C4-2B (cell line): ENCODE measurements around the gene C10orf105.

Source experiments
- H3K27ac ChIP-seq: fragments of 450-650 bp; 2 replicates; pipeline ENCODE4 v1.5.1; 2017
- ZFX ChIP-seq: fragments of 450-650 bp; IDR thresholded peaks from 2 replicates; pipeline ENCODE4 v1.6.1; 2017
- TF ChIP-seq, protein P1 (sequence below): fragments of 450-650 bp; conservative IDR thresholded peaks from 2 replicates; pipeline ENCODE4 v1.5.1; 2017; ENCODE audit warnings: mild to moderate bottlenecking

The C10orf105 gene

DNA sequence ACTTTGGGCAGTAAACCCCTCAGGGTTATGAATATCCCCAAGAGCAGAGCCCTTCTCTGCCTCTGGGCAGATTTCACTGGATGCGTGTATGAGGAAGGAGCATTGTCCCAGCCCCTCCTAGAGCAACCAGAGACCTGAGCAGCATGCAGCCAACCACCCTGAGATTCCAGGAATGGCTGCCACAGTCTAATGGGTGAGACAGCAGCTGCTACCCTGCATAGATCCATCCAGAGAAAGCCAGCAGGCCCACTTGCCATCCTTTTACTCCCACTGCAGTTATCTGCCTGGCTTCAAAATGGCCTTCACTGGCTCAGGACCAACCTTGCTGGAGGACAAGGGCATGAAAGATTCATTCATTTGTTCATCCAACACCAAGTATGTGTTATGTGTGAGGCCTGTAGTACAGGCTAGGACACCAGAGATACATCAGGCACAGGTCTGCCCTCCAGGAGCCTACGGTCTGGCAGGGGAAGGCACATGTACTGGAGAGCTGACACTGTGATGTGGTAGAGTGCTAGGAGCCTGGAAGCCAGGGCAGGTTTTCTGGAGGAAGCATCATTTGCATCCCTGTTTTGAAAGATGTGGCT lies 26.2 kb upstream of the C10orf105 start:
- no peak for TF ChIP-seq ZFX
- no peak overlapping the region for H3K27ac ChIP-seq

DNA sequence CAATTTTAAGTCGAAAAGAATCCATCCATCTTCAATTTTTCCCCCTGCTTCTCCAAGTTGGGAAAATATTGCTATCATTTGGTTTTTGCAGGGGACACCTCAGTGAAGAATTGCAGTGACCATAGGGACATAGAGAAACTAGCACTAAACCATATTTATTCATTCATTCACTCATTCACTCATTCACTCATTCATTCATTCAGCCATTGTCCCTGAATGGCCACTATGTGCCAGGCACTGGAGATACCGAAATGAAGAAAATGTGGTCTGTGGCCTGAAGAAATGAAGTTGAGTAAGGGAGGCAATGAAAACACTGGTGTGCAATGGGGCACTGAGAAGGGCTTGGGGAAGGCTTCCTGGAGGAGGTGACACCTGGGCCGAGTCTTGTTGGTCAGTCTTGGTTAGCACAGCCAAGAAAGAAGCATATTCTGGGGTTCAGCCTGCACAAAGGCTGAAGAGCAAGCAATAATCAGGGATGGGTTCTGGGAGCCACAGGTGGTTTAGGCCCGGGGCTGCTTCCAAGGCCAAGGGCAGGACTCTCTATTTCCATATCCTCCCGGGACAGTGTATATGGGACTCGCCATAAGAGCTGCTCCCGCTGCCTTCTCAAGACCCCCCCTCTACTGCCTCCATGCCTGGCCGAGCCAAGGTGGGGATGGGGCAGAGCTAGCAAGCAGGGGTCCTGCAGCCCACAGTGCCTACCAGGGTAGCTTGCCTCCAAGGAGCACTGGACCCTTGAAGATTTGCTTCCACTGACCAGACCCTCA lies 25.5 kb upstream of the C10orf105 start:
- no peak overlapping the region for H3K27ac ChIP-seq
- TF ChIP-seq, protein P1, sequence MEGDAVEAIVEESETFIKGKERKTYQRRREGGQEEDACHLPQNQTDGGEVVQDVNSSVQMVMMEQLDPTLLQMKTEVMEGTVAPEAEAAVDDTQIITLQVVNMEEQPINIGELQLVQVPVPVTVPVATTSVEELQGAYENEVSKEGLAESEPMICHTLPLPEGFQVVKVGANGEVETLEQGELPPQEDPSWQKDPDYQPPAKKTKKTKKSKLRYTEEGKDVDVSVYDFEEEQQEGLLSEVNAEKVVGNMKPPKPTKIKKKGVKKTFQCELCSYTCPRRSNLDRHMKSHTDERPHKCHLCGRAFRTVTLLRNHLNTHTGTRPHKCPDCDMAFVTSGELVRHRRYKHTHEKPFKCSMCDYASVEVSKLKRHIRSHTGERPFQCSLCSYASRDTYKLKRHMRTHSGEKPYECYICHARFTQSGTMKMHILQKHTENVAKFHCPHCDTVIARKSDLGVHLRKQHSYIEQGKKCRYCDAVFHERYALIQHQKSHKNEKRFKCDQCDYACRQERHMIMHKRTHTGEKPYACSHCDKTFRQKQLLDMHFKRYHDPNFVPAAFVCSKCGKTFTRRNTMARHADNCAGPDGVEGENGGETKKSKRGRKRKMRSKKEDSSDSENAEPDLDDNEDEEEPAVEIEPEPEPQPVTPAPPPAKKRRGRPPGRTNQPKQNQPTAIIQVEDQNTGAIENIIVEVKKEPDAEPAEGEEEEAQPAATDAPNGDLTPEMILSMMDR: no peak
- TF ChIP-seq ZFX: no peak

DNA sequence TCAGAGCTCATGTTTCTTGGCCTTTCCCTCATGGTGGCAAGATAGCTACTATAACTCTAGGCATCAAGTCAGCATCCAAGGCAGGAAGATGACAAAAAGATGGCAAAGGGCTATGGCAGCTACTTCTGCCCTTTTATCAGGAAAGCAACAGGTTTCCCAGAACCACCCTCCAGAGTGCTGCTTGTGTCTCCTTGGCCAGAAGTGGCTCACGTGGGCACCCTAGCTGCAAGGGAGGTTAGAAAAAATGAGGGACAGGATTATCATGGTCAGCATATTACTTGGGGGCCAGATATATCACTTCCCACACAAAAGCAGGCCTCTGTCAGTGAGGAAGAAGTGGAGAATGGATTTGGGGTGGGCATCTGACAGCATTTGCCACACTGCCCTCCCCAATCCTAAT lies 24.3 kb upstream of the C10orf105 start:
- TF ChIP-seq ZFX: no peak
- TF ChIP-seq, protein P1: no peak
- no peak overlapping the region for H3K27ac ChIP-seq

DNA sequence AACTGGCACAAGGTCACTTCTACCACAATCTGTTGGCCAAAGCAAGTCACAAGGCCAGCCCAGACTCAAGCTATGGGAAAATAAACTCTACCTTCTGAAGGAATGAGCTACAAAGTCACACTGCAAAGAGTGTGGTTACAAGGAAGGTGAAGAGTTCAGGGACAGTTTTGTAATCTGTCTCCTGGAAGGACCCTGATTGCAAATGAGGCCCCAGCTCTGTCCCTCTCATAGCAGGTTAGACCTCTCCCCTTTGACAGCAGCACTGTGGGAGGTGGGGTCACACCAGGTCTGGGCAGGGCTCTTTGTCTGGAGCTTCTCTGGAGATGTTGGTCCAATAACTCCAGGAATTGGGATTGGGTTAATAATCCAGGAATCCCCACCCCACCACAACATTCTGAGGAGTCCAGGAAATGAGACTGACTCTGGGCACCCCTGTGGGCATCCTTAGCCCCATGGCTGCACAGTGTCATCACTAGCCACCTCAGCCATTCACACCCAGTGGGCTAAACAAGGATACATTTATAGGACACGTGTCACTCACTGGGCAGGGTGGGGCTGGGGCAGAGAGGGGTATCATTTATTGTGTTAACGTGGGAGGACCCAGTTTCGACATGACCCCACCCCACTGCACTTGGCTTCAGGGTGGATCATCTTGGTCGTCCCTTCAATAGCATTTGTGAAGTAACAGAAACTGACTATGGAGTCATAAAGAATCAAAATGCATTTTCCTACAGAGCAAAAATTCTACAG lies 23.7 kb upstream of the C10orf105 start:
- no peak overlapping the region for H3K27ac ChIP-seq
- no peak for TF ChIP-seq ZFX
- TF ChIP-seq, protein P1: no peak

DNA sequence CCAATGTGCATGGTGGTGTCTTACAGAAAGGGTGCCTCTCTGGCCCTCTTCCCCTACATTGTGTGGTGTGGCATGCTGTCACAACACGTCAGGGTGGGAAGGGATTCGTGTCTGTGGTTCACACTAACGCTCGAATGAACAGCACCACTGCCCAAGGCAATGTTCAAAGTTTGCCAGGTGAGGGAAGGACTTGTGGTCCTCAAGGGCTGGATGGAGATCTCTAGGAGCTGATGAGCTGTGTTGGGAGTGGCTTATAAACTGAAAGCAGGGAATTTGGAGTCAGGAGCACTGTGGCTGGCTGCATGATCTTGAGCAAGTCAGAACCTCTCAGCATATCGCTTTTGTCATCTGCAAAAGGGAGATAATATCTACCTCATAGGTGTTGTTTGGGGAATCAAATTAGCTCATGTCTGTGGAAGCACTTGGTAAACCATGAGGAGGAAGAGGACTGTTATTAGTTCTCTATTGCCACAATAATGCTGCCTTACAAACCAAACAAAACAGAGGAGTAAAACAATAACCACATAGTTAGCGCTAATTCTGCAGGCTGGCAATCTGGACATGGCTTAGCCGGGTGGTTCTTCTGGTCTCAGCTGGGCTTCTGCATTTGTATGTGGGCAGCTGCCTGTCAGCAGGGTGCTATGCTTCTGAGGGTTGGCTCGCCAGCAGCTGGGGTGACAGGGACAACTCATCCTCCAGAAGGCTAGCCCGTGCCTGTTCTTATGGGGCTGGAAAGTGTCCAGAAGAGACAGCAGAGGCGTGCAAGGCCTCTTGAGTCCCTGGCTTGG lies 22.9 kb upstream of the C10orf105 start:
- no peak for TF ChIP-seq ZFX
- TF ChIP-seq, protein P1: no peak
- no peak overlapping the region for H3K27ac ChIP-seq

DNA sequence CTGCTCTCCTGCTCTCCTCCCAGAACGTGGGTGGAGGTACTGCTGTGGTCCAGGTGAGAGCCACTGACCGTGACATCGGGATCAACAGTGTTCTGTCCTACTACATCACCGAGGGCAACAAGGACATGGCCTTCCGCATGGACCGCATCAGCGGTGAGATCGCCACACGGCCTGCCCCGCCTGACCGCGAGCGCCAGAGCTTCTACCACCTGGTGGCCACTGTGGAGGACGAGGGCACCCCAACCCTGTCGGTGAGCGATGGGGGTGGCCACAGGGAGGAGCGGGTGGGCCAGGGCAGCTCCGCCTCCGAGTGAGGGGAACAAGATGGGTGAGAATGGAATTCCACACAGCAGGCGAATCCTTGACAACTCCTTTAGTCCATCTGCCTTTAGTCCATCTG lies 22.1 kb upstream of the C10orf105 start:
- no peak for TF ChIP-seq ZFX
- TF ChIP-seq, protein P1: no peak
- no peak overlapping the region for H3K27ac ChIP-seq

DNA sequence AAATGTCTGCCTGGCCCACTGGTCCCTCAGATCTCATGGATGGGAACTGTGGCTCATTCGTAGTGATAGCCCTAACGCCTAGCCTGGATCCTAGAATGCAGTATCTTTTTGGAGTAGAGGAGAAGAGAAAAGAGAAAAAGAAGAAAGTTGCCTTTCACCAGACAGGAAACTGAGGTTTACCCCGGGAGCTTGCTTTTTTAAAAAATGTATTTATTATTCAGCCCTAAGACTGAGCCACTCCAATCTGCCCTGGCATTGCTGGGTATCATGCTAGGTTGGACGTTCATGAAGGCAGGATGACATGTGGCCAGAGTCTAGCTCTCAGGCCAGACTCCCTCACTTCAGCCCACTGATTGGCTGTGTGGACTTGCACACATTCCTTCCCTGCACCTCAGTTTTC lies 21.5 kb upstream of the C10orf105 start:
- no peak overlapping the region for H3K27ac ChIP-seq
- TF ChIP-seq, protein P1: no peak
- no peak for TF ChIP-seq ZFX
